Measurements from ENCODE around the gene FOXP1. TPM values are rescaled to one million over a fixed set of nuclear protein-coding genes. Genes with fewer than 3 reads are reported as not detected.
A peak's percentile ranks its signal among the peaks of the same experiment; 100 is the strongest.

The FOXP1 gene
- total RNA-seq, 2 donors from 2014 or later = 41.7 to 94.3 TPM

DNA sequence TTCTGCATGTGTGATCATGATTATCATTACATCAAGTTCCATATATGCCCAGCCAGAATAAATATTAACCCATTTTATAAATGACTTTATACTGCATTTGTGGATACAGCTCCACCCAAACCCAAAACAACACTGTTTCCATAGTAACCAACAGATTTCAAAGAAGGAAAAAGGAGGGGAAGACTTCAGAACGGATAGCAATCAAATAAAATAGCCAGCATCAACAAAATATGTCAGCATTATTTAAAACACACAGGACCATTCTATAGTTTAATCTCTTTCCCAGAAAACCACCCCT is 114.4 kb downstream of the FOXP1 start:
- Histone ChIP-seq H3K4me3 (ENCODE audit: low read length) (no peak overlapping the region), H3K9ac (ENCODE audit: extremely low read depth, low read length, poor library complexity, severe bottlenecking) (no peak overlapping the region), H3K27ac (ENCODE audit: low read depth, low read length) (no peak overlapping the region), H3K36me3 (ENCODE audit: control insufficient read depth, insufficient read depth, low read length) (no peaks in the 10 kb centered on the region), H3K9me3 (ENCODE audit: control insufficient read depth, low read length) (peaks cover 6% of the 10 kb centered on the region), H3K4me1 (ENCODE audit: control insufficient read depth, insufficient read depth, low read length) (no peaks in the 10 kb centered on the region), H3K27me3 (ENCODE audit: control insufficient read depth, insufficient read depth, low read length, poor library complexity, severe bottlenecking) (no peaks in the 10 kb centered on the region)
- no peak for DNase-seq
- 83% methylated on average over 1 of the region's 1 CpG; no CpG with 5 or more reads in 1 of the 2 experiments for WGBS, 2 experiments (ENCODE audit: insufficient coverage in 1 of 2, insufficient read length in 1 of 2)
- TF ChIP-seq, protein P1, sequence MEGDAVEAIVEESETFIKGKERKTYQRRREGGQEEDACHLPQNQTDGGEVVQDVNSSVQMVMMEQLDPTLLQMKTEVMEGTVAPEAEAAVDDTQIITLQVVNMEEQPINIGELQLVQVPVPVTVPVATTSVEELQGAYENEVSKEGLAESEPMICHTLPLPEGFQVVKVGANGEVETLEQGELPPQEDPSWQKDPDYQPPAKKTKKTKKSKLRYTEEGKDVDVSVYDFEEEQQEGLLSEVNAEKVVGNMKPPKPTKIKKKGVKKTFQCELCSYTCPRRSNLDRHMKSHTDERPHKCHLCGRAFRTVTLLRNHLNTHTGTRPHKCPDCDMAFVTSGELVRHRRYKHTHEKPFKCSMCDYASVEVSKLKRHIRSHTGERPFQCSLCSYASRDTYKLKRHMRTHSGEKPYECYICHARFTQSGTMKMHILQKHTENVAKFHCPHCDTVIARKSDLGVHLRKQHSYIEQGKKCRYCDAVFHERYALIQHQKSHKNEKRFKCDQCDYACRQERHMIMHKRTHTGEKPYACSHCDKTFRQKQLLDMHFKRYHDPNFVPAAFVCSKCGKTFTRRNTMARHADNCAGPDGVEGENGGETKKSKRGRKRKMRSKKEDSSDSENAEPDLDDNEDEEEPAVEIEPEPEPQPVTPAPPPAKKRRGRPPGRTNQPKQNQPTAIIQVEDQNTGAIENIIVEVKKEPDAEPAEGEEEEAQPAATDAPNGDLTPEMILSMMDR (conservative IDR thresholded peaks at IDR 0.05) = no peak
- H3K27ac Mint-ChIP-seq = no peak overlapping the region
- H3K4me3 Mint-ChIP-seq = no peak overlapping the region
- H3K27me3 Mint-ChIP-seq (ENCODE audit: insufficient read depth) = no peaks in the 10 kb centered on the region
- H3K9me3 Mint-ChIP-seq = peaks cover 6% of the 10 kb centered on the region
- peaks cover 19% of the 10 kb centered on the region for H3K36me3 Mint-ChIP-seq (ENCODE audit: low read depth)
- H3K4me1 Mint-ChIP-seq = peaks cover 9% of the 10 kb centered on the region

DNA sequence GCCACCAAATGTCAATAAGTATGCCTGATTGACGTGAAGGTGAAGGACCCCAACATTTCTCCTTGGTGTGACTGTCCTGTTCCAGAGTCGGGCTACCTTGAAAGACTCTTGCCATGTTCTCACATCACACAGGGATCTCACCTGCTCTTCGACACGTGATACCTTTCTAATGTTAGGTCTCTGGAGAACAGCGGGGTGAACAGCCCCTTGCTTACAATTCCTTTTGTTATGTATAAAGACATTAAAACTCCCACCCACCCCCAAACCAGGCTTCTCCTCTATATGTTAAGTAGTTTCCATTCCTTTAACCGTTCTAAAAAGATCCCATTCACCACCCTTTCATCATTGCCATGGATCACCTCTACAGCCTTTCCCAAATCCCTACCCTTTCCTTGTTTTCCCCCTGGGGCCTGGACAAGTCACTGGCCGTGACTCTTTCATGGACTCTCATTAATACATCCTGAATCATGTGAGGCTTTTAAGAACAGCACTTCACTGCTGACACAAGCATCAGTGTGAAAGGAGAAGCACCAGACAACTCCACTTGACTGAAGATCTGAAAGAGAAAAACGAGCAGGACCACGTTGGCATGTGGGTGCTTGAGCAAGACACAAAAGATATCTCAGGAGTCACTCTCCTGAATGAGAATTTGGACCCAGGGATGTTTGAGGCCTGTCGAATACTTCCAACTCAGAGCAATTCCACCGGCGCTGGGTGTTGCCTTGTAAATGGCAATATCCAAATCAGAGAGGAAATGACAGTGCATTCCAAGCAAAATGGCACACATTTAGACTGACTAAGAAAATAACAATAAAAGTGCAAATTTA is 115.0 kb downstream of the FOXP1 start:
- H3K27ac ChIP-seq (ENCODE audit: low read depth, low read length) = no peak overlapping the region

DNA sequence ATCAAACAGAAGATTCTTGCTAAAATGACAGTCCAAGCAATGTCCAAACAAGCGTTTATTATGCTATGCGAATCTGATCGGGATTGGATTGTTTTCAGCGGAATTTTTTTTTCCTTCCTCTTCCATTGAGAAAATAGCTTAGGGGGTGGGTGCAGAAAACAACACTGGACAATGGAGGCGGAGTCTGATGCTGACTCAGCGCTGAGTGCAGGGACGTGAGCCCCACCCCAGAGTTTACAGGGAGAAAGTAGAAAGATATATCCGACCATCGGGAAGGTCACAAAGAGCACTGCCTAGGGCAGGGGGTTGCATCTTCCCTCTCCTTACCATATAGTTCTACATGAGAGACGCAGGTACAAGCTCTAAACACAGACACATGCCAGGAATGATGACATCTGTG is 117.0 kb downstream of the FOXP1 start:
- no peaks in the 10 kb centered on the region for H3K27me3 Mint-ChIP-seq (ENCODE audit: insufficient read depth)
- WGBS, 2 experiments (ENCODE audit: insufficient coverage in 1 of 2, insufficient read length in 1 of 2) = 88 to 96% methylated on average over 5 to 10 of the region's 10 CpGs
- TF ChIP-seq, protein P1 (conservative IDR thresholded peaks at IDR 0.05) = no peak

More for the DNA sequence above, 115.0 kb downstream of the FOXP1 start:
- Histone ChIP-seq H3K9ac (ENCODE audit: extremely low read depth, low read length, poor library complexity, severe bottlenecking) (no peak overlapping the region), H3K4me1 (ENCODE audit: control insufficient read depth, insufficient read depth, low read length) (no peaks in the 10 kb centered on the region), H3K4me3 (ENCODE audit: low read length) (no peak overlapping the region), H3K27me3 (ENCODE audit: control insufficient read depth, insufficient read depth, low read length, poor library complexity, severe bottlenecking) (no peaks in the 10 kb centered on the region), H3K9me3 (ENCODE audit: control insufficient read depth, low read length) (no peaks in the 10 kb centered on the region), H3K36me3 (ENCODE audit: control insufficient read depth, insufficient read depth, low read length) (no peaks in the 10 kb centered on the region)
- WGBS, 2 experiments (ENCODE audit: insufficient coverage in 1 of 2, insufficient read length in 1 of 2) = 75 to 85% methylated on average over 7 to 12 of the region's 12 CpGs
- peaks cover 13% of the 10 kb centered on the region for H3K36me3 Mint-ChIP-seq (ENCODE audit: low read depth)
- H3K27ac Mint-ChIP-seq = peak overlapping the region; percentile 54
- H3K4me1 Mint-ChIP-seq = peaks cover 9% of the 10 kb centered on the region
- no peak overlapping the region for H3K4me3 Mint-ChIP-seq
- DNase-seq = no peak
- H3K9me3 Mint-ChIP-seq = peaks cover under 1% of the 10 kb centered on the region
- TF ChIP-seq, protein P1 (conservative IDR thresholded peaks at IDR 0.05) = no peak
- H3K27me3 Mint-ChIP-seq (ENCODE audit: insufficient read depth) = no peaks in the 10 kb centered on the region

More for the DNA sequence above, 117.0 kb downstream of the FOXP1 start:
- H3K9me3 ChIP-seq (ENCODE audit: control insufficient read depth, low read length) = no peaks in the 10 kb centered on the region
- no peak overlapping the region for H3K9ac ChIP-seq (ENCODE audit: extremely low read depth, low read length, poor library complexity, severe bottlenecking)
- no peak overlapping the region for H3K4me3 ChIP-seq (ENCODE audit: low read length)
- Mint-ChIP-seq H3K4me3 (no peak overlapping the region), H3K27ac (no peak overlapping the region), H3K9me3 (no peaks in the 10 kb centered on the region), H3K4me1 (peaks cover 9% of the 10 kb centered on the region), H3K36me3 (ENCODE audit: low read depth) (peaks cover 3% of the 10 kb centered on the region)
- no peak overlapping the region for H3K27ac ChIP-seq (ENCODE audit: low read depth, low read length)
- no peaks in the 10 kb centered on the region for H3K36me3 ChIP-seq (ENCODE audit: control insufficient read depth, insufficient read depth, low read length)
- H3K4me1 ChIP-seq (ENCODE audit: control insufficient read depth, insufficient read depth, low read length) = no peaks in the 10 kb centered on the region
- DNase-seq = no peak
- no peaks in the 10 kb centered on the region for H3K27me3 ChIP-seq (ENCODE audit: control insufficient read depth, insufficient read depth, low read length, poor library complexity, severe bottlenecking)
